Amniotic epithelial cell (primary cell): ENCODE measurements around the gene GMNN.
"Not testable (repeated sequence)": the region's sequence is repeated elsewhere in the genome, so short reads cannot be mapped to it uniquely, and the experiment has no call there.

ENCODE experiments used
- DNase-seq: peaks from one replicate; pipeline ENCODE4 v3.0.0-alpha.2; 2010; ENCODE audit warnings: low read depth

The GMNN gene

GRCh38 chr6:24761851-24762250 is 12.9 kb upstream of the GMNN start:
- DNase-seq = no peak

- no peak for DNase-seq
These were observed 11.2 kb upstream of the GMNN start for GRCh38 chr6:24763578-24763977.

GRCh38 chr6:24764833-24765828 is 9.6 kb upstream of the GMNN start:
- not testable (repeated sequence) for DNase-seq

GRCh38 chr6:24765968-24766367 is 8.8 kb upstream of the GMNN start:
- not testable (repeated sequence) for DNase-seq

- peak; percentile 44 for DNase-seq
These were observed 7.9 kb upstream of the GMNN start for GRCh38 chr6:24766680-24767462.

GRCh38 chr6:24768361-24768760 is 6.4 kb upstream of the GMNN start:
- DNase-seq = peak; percentile 51

- peak; percentile 70 for DNase-seq
These were observed 852 bp downstream of the GMNN start for GRCh38 chr6:24775520-24776058.

GRCh38 chr6:24777227-24777626 is 2.5 kb downstream of the GMNN start:
- DNase-seq = no peak

GRCh38 chr6:24778121-24778520 is 3.4 kb downstream of the GMNN start:
- no peak for DNase-seq

GRCh38 chr6:24778878-24779277 is 4.1 kb downstream of the GMNN start:
- DNase-seq = no peak

GRCh38 chr6:24779416-24780016 is 4.8 kb downstream of the GMNN start:
- DNase-seq = peak; percentile 56

GRCh38 chr6:24780206-24780605 is 5.5 kb downstream of the GMNN start:
- DNase-seq = no peak

GRCh38 chr6:24788031-24788665 is 13.4 kb downstream of the GMNN start:
- no peak for DNase-seq

GRCh38 chr6:24795106-24795505 is 20.4 kb downstream of the GMNN start:
- peak; percentile 47 for DNase-seq

GRCh38 chr6:24796616-24797290 is 22.0 kb downstream of the GMNN start:
- DNase-seq = no peak

- DNase-seq = no peak
These were observed 23.0 kb downstream of the GMNN start for GRCh38 chr6:24797596-24798216.

- DNase-seq = no peak
These were observed 24.2 kb downstream of the GMNN start, which contains the start of gene ARMH2 for GRCh38 chr6:24798740-24799540. TSS of gene ARMH2 (minus strand) at chr6:24798917. CDS start at chr6:24798857, 60 bp downstream.

- DNase-seq = no peak
These were observed 24.8 kb downstream of the GMNN start for GRCh38 chr6:24799541-24799915.

- no peak for DNase-seq
These were observed 27.7 kb downstream of the GMNN start for GRCh38 chr6:24802271-24803059.
